Left colon (tissue), 2 donors: ENCODE results near the gene POLR1A. TPM values are rescaled to one million over a fixed set of nuclear protein-coding genes. Genes with fewer than 3 reads are reported as not detected.

ENCODE experiments used
- ATAC-seq: fragments of 200-7000 bp; cut with Tn5 transposase; one replicate; pipeline ENCODE4 v1.9.1; 2020; ENCODE audit warnings: mild to moderate bottlenecking, moderate library complexity
- DNase-seq, 2 donors: peaks; one replicate each; pipeline ENCODE4 v3.0.0-alpha.2; 2020
- intact Hi-C, 2 donors: fragments of 100-400 bp; cut with DNase I in 1 of 2; cut with micrococcal nuclease in 1 of 2; formaldehyde crosslinking; loops; one replicate each; pipeline versions ENCODE4 v1.11.2 to v1.14.0; 2022; cut with DNase I, micrococcal nuclease
- long read RNA-seq: library from polyadenylated mRNA; unstranded; transcript quantifications from one replicate; pipeline ENCODE4 v2.0.0, GENCODE V29; 2021
- total RNA-seq, 2 donors: library from RNA; stranded (reverse); fragmentation: NEBNext Ultra II Directional; extraction: Animal tissue kit (Norgen Biotek cat#: 25700); gene quantifications; one replicate each; pipeline ENCODE4 v1.2.1, GENCODE V29; 2021
- donor health status: DM: no; HTN: no; CAD: no.
- donor health status: DM: yes; HTN: yes; CAD: no.

POLR1A gene
- total RNA-seq = 10 to 100 TPM; 18.4 to 29.9 TPM
- long read RNA-seq, partial matches to known transcripts = 19 of 20 reads
- long read RNA-seq, other reads (novel, unspliced or antisense) = 1 of 20 reads

GRCh38 chr2:86105252-86105968, at the start of gene POLR1A:
TSS of gene POLR1A (minus strand) at chr2:86105886. CDS start at chr2:86105776, 110 bp downstream.
- intact Hi-C loops = no loop called here
- ATAC-seq = peak; percentile 90
- peak; percentile 88 to 91 for DNase-seq

- no peak for ATAC-seq
- intact Hi-C loops = no loop called here
- no peak for DNase-seq
These were observed 44.8 kb upstream of the POLR1A start for GRCh38 chr2:86150502-86150901.

GRCh38 chr2:86147793-86148192, 42.1 kb upstream of the POLR1A start:
- DNase-seq = no peak
- no peak for ATAC-seq
- intact Hi-C loops = no loop called here

GRCh38 chr2:86143926-86144685, 38.4 kb upstream of the POLR1A start:
- DNase-seq = no peak
- intact Hi-C loops = no loop called here
- no peak for ATAC-seq

GRCh38 chr2:86143307-86143706, 37.6 kb upstream of the POLR1A start:
- no peak for DNase-seq
- intact Hi-C loops = no loop called here
- no peak for ATAC-seq

GRCh38 chr2:86142436-86143257, 37.0 kb upstream of the POLR1A start:
- no peak for ATAC-seq
- no peak for DNase-seq
- intact Hi-C loops = no loop called here

GRCh38 chr2:86140969-86141392, 35.3 kb upstream of the POLR1A start:
- intact Hi-C loops = no loop called here
- DNase-seq (no peak), ATAC-seq (peak; percentile 11)

GRCh38 chr2:86139981-86140380, 34.3 kb upstream of the POLR1A start:
- DNase-seq = no peak
- ATAC-seq = no peak
- intact Hi-C loops = no loop called here

GRCh38 chr2:86138736-86139625, 33.3 kb upstream of the POLR1A start:
- ATAC-seq (no peak), DNase-seq (no peak)

GRCh38 chr2:86136141-86136540, 30.5 kb upstream of the POLR1A start:
- no peak for DNase-seq
- intact Hi-C loops = no loop called here
- no peak for ATAC-seq

More at GRCh38 chr2:86138736-86139625, 33.3 kb upstream of the POLR1A start:
- intact Hi-C loops = no loop called here

GRCh38 chr2:86135653-86136052, 30.0 kb upstream of the POLR1A start:
- DNase-seq = no peak
- no peak for ATAC-seq
- intact Hi-C loops = no loop called here

GRCh38 chr2:86134709-86135108, 29.0 kb upstream of the POLR1A start:
- ATAC-seq (no peak), DNase-seq (no peak)
- intact Hi-C loops = no loop called here

- ATAC-seq (peak; percentile 35), DNase-seq (no peak)
- intact Hi-C loops = no loop called here
These were observed 19.0 kb upstream of the POLR1A start for GRCh38 chr2:86124683-86125082.

- DNase-seq (no peak), ATAC-seq (no peak)
- intact Hi-C loops = no loop called here
These were observed 17.7 kb upstream of the POLR1A start for GRCh38 chr2:86123328-86123925.

GRCh38 chr2:86118130-86118529, 12.4 kb upstream of the POLR1A start:
- ATAC-seq (no peak), DNase-seq (no peak)
- intact Hi-C loops = no loop called here

GRCh38 chr2:86107031-86107430, 1.3 kb upstream of the POLR1A start:
- DNase-seq = no peak
- intact Hi-C loops = no loop called here

GRCh38 chr2:86105969-86106945, 571 bp upstream of the POLR1A start, which contains the start of gene PTCD3:
TSS of gene PTCD3 (plus strand) at chr2:86106235. CDS start at chr2:86106248, 13 bp downstream.
- intact Hi-C loops = no loop called here
- ATAC-seq = peak; percentile 94
- DNase-seq = peak; percentile 96

More at GRCh38 chr2:86107031-86107430, 1.3 kb upstream of the POLR1A start:
- ATAC-seq = no peak
